Ovary (tissue), 9 donors: ENCODE measurements around the gene GRIK3. TPM values are rescaled to one million over a fixed set of nuclear protein-coding genes. Genes with fewer than 3 reads are reported as not detected.

Experiments
- DNase-seq, 5 donors: peaks; one replicate each; pipeline ENCODE4 v3.0.0-alpha.2; 2019 to 2020
- H3K27ac ChIP-seq, 2 donors: fragments of 200-600 bp; one replicate each; pipeline versions ENCODE4 v1.5.1 to v1.8.0; 2019 to 2022
- H3K27me3 ChIP-seq: fragments of 200-600 bp; one replicate; pipeline ENCODE4 v1.8.0; 2022
- H3K36me3 ChIP-seq: fragments of 200-600 bp; sonication (generic); one replicate; pipeline ENCODE4 v1.5.1; 2019
- H3K4me1 ChIP-seq: one replicate; pipeline ENCODE4 v1.8.1; 2013; ENCODE audit warnings: mild to moderate bottlenecking, moderate library complexity; ENCODE audit not compliant: insufficient read depth
- H3K4me3 ChIP-seq: fragments of 200-600 bp; sonication (generic); one replicate; pipeline ENCODE4 v1.5.1; 2017
- H3K9me3 ChIP-seq, 2 donors: fragments of 200-600 bp in 1 of 2; sonication (generic) in 1 of 2; one replicate each; pipeline versions ENCODE4 v1.5.1 to v1.8.1; 2013 to 2019; ENCODE audit warnings: mild to moderate bottlenecking in 1 of 2, moderate library complexity in 1 of 2
- EP300 ChIP-seq: sonication (generic); formaldehyde crosslinking; IDR thresholded peaks from one replicate; pipeline ENCODE4 v1.6.1; 2017; ENCODE audit warnings: antibody characterized with exemption
- POLR2A ChIP-seq: fragments of 450-650 bp; IDR thresholded peaks from one replicate; pipeline ENCODE4 v1.6.1; 2017; ENCODE audit warnings: antibody characterized with exemption, mild to moderate bottlenecking, moderate library complexity
- WGBS, 3 donors: extraction: QIAGEN DNeasy Blood & Tissue Kit in 1 of 3; methylation state at CpG; one replicate each; pipeline versions ENCODE4 v1.1.5 to v1.1.7; 2013 to 2017; 5-methylcytosine and 5-hydroxymethylcytosine counted together
- intact Hi-C, 4 donors: fragments of 100-400 bp; cut with DNase I; formaldehyde crosslinking; loops; one replicate each; pipeline versions ENCODE4 v1.11.0 to v1.15.1; 2022 to 2023
- polyA plus RNA-seq, 2 donors: library from polyadenylated mRNA; stranded (reverse); fragments of 200-250 nt in 1 of 2; fragments of 350-450 nt in 1 of 2; fragmentation: Illumina TruSeq in 1 of 2; extraction: RNeasy Lipid Tissue Mini Kit (QIAGEN cat#74804) in 1 of 2; gene quantifications; one replicate each; pipeline ENCODE4 v1.2.3, GENCODE V29; 2013 to 2014
- total RNA-seq, 7 donors: library from RNA; depleted of rRNA in 2 of 7; stranded (reverse); fragments of >200 nt in 2 of 7; fragmentation: NEBNext Ultra II Directional in 3 of 7; extraction: Animal tissue kit (Norgen Biotek cat#: 25700) in 3 of 7; gene quantifications; one replicate each; pipeline versions ENCODE4 v1.1.0 to v1.2.4, GENCODE V29; 2016 to 2023
- TF ChIP-seq, protein P1 (sequence below), 3 donors: fragments of 450-650 bp in 2 of 3; fragments of 200-600 bp in 1 of 3; IDR thresholded peaks; one replicate each; pipeline versions ENCODE4 v1.5.1 to v1.8.0; 2016 to 2022; ENCODE audit warnings: antibody characterized with exemption in 3 of 3, mild to moderate bottlenecking in 1 of 3
- donor health status: DM: no; HTN: no; CAD: no; lungs with moderate emphysema.
- donor health status: DM: no; HTN: no; CAD: no.
- donor health status: Bipolar disorder and iron deficiency.
- donor health status: DM: yes; HTN: yes; CAD: no.
- donor health status: DM: no; HTN: no; CAD: no.
- donor health status: DM: yes; HTN: yes; CAD: no.

GRIK3 gene
- total and polyA plus RNA-seq, 9 donors: 0.11 to 0.97 (median 0.32) TPM; not detected in 2

GRCh38 chr1:36987276-36987675, 47.0 kb downstream of the GRIK3 start:
- 85 to 86% (median 85%) methylated on average over 2 of the region's 2 CpGs for WGBS, 3 donors
- H3K4me1 ChIP-seq: peaks cover 15% of the 10 kb centered on the region
- no peaks in the 10 kb centered on the region for H3K27me3 ChIP-seq
- TF ChIP-seq EP300 (no peak), POLR2A (no peak)
- TF ChIP-seq, protein P1, sequence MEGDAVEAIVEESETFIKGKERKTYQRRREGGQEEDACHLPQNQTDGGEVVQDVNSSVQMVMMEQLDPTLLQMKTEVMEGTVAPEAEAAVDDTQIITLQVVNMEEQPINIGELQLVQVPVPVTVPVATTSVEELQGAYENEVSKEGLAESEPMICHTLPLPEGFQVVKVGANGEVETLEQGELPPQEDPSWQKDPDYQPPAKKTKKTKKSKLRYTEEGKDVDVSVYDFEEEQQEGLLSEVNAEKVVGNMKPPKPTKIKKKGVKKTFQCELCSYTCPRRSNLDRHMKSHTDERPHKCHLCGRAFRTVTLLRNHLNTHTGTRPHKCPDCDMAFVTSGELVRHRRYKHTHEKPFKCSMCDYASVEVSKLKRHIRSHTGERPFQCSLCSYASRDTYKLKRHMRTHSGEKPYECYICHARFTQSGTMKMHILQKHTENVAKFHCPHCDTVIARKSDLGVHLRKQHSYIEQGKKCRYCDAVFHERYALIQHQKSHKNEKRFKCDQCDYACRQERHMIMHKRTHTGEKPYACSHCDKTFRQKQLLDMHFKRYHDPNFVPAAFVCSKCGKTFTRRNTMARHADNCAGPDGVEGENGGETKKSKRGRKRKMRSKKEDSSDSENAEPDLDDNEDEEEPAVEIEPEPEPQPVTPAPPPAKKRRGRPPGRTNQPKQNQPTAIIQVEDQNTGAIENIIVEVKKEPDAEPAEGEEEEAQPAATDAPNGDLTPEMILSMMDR (IDR thresholded peaks at IDR 0.05): no peak
- H3K4me3 ChIP-seq: no peak overlapping the region
- no peak for DNase-seq
- H3K36me3 ChIP-seq: no peaks in the 10 kb centered on the region
- H3K9me3 ChIP-seq: no peaks in the 10 kb centered on the region
- intact Hi-C loops: no loop called here
- H3K27ac ChIP-seq: no peak overlapping the region

- intact Hi-C loops: no loop called here
- Histone ChIP-seq H3K27me3 (no peaks in the 10 kb centered on the region), H3K4me3 (no peak overlapping the region), H3K9me3 (no peaks in the 10 kb centered on the region), H3K4me1 (peaks cover 15% of the 10 kb centered on the region), H3K27ac (no peak overlapping the region), H3K36me3 (no peaks in the 10 kb centered on the region)
- no peak for TF ChIP-seq EP300
- TF ChIP-seq, protein P1 (IDR thresholded peaks at IDR 0.05): no peak
- no peak for TF ChIP-seq POLR2A
- 76 to 85% (median 81%) methylated on average over 6 of the region's 6 CpGs for WGBS, 3 donors
- no peak for DNase-seq
Observed at GRCh38 chr1:36986241-36986985, 47.9 kb downstream of the GRIK3 start.

GRCh38 chr1:36984675-36985074, 49.6 kb downstream of the GRIK3 start:
- Histone ChIP-seq H3K36me3 (no peaks in the 10 kb centered on the region), H3K4me3 (no peak overlapping the region), H3K9me3 (no peaks in the 10 kb centered on the region), H3K27ac (no peak overlapping the region), H3K4me1 (peaks cover 10% of the 10 kb centered on the region), H3K27me3 (no peaks in the 10 kb centered on the region)
- WGBS, 3 donors: 66 to 68% (median 67%) methylated on average over 9 of the region's 9 CpGs
- intact Hi-C loops: no loop called here
- no peak for DNase-seq
- TF ChIP-seq EP300 (no peak), POLR2A (no peak)
- TF ChIP-seq, protein P1 (IDR thresholded peaks at IDR 0.05): no peak

DNA sequence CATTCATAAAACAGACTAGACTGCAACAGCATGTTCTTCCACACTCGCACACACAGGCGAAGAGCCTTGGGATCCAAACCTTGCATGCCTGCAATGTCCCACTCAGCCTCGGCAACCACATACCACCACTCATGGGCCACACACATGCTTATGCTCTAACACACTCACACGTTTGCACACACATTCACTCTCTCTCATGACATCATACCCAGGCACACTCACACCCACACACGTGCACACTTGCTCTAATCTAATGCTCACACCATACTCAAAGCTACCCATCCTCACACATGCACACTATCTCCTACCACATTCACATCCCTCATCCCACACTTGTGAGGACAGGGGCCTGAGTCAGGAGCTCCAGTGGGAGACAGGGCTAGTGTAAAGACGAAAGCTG, 50.3 kb downstream of the GRIK3 start:
- WGBS, 3 donors: 76 to 83% (median 77%) methylated on average over 6 of the region's 6 CpGs
- intact Hi-C loops: no loop called here
- TF ChIP-seq, protein P1 (IDR thresholded peaks at IDR 0.05): no peak
- TF ChIP-seq POLR2A: no peak
- TF ChIP-seq EP300: no peak

More for the DNA sequence above, 50.3 kb downstream of the GRIK3 start:
- Histone ChIP-seq H3K4me1 (peaks cover 4% of the 10 kb centered on the region), H3K4me3 (no peak overlapping the region), H3K36me3 (no peaks in the 10 kb centered on the region), H3K27ac (no peak overlapping the region), H3K27me3 (no peaks in the 10 kb centered on the region), H3K9me3 (no peaks in the 10 kb centered on the region)
- no peak for DNase-seq
